ENCODE results near the gene ARID4A. TPM values are rescaled to one million over a fixed set of nuclear protein-coding genes. Genes with fewer than 3 reads are reported as not detected.

Gene ARID4A
- total and polyA plus RNA-seq, 9 of the 15 experiments (the other 6 are each of a cell fraction or from before 2014, with no cell fraction given), result 2.4 to 11.5 (median 8.7) TPM

- TF ChIP-seq RBFOX2 (IDR thresholded peaks at IDR 0.05; ENCODE audit: low read depth, low read length), result peak; percentile 89
- TF ChIP-seq RNF219 (CRISPR knock-in tag; IDR thresholded peaks at IDR 0.05), result no peak
- no peak; the same call in 1 of the 2 replicates for TF ChIP-seq NFIC (IDR thresholded peaks at IDR 0.05)
- peak; percentile 61; the same call in 1 of the 2 replicates for TF ChIP-seq POLR2AphosphoS5 (IDR thresholded peaks at IDR 0.05; ENCODE audit: control insufficient read depth, insufficient read depth, low read depth, low read length)
- no peak for TF ChIP-seq ELK1 (CRISPR knock-in tag; IDR thresholded peaks at IDR 0.05)
- no peak for TF ChIP-seq KLF16 (IDR thresholded peaks at IDR 0.05)
- TF ChIP-seq RBM25 (IDR thresholded peaks at IDR 0.05; ENCODE audit: low read depth, low read length, severe bottlenecking), result peak; percentile 94
- peak; percentile 54; the same call in 1 of the 2 replicates for TF ChIP-seq DIDO1 (tag; IDR thresholded peaks at IDR 0.05; ENCODE audit: low read depth)
- TF ChIP-seq ZBTB12 (CRISPR knock-in tag; IDR thresholded peaks at IDR 0.05), result peak; percentile 72
- no peak for TF ChIP-seq HDGF (IDR thresholded peaks at IDR 0.05)
- TF ChIP-seq NFE2 (IDR thresholded peaks at IDR 0.05; ENCODE audit: low read depth), result no peak
- TF ChIP-seq MIER1 (IDR thresholded peaks at IDR 0.05; ENCODE audit: low read depth), result no peak
- no peak for TF ChIP-seq NR2F6 (CRISPR knock-in tag; IDR thresholded peaks at IDR 0.05)
- TF ChIP-seq TBL1XR1 (IDR thresholded peaks at IDR 0.05; ENCODE audit: low read length in 2 of 2), result no peak
- TF ChIP-seq MYBL2 (IDR thresholded peaks at IDR 0.05; ENCODE audit: low read depth), result no peak; the same call in 1 of the 2 replicates
- TF ChIP-seq MYBL2 (CRISPR knock-in tag; IDR thresholded peaks at IDR 0.05; ENCODE audit: borderline replicate concordance), result no peak
- TF ChIP-seq ZBTB49 (CRISPR knock-in tag; IDR thresholded peaks at IDR 0.05; ENCODE audit: borderline replicate concordance), result no peak
- peak; percentile 52 for TF ChIP-seq RNF2 (IDR thresholded peaks at IDR 0.05)
- TF ChIP-seq SNRNP70 (optimal IDR thresholded peaks at IDR 0.05; ENCODE audit: low read depth, low read length), result no peak
- TF ChIP-seq PHF20 (IDR thresholded peaks at IDR 0.05; ENCODE audit: partially characterized antibody), result peak; percentile 70
- peak; percentile 99 for TF ChIP-seq MBD2 (IDR thresholded peaks at IDR 0.05; ENCODE audit: borderline replicate concordance, low read depth)
- no peak; the same call in 1 of the 2 replicates for TF ChIP-seq TEAD4 (IDR thresholded peaks at IDR 0.05; ENCODE audit: low read length)
- no peak for TF ChIP-seq TEAD4 (CRISPR knock-in tag; IDR thresholded peaks at IDR 0.05; ENCODE audit: borderline replicate concordance)
- TF ChIP-seq NBN (IDR thresholded peaks at IDR 0.05; ENCODE audit: low read depth), result no peak; the same call in 1 of the 2 replicates
Measured at GRCh38 chr14:58297762-58298476, 436 bp upstream of the ARID4A start (continued).
